Right lobe of liver (tissue), 4 donors: ENCODE measurements around the gene AKR1B1.

Experiments
- CTCF ChIP-seq, 4 donors: fragments of 200-600 bp in 3 of 4; fragments of 450-650 bp in 1 of 4; IDR thresholded peaks; one replicate each; pipeline versions ENCODE4 v1.5.1 to v1.8.0; 2016 to 2022; ENCODE audit warnings: antibody characterized with exemption in 4 of 4, mild to moderate bottlenecking in 2 of 4
- POLR2A ChIP-seq: fragments of 450-650 bp; IDR thresholded peaks from one replicate; pipeline ENCODE4 v1.6.1; 2017; ENCODE audit warnings: antibody characterized with exemption, mild to moderate bottlenecking
- donor health status: DM: no; HTN: no; CAD: no.
- donor health status: DM: no; HTN: no; CAD: no.
- donor health status: DM: no; HTN: yes; CAD: no.

GRCh38 chr7:134406431-134406830 is 52.5 kb downstream of the AKR1B1 start:
- no peak for TF ChIP-seq CTCF (IDR thresholded peaks at IDR 0.05)
- no peak for TF ChIP-seq POLR2A
